Gastrocnemius medialis (tissue), 4 donors: ENCODE measurements around the gene CATSPERB. TPM values are rescaled to one million over a fixed set of nuclear protein-coding genes. Genes with fewer than 3 reads are reported as not detected.

Experiments used
- ATAC-seq, 2 donors: fragments of 150-250 bp; one replicate each; pipeline ENCODE4 v1.9.1; 2016
- DNase-seq, 2 donors: peaks; one replicate each; pipeline ENCODE4 v3.0.0-alpha.2; 2019
- H3K27ac ChIP-seq, 4 donors: fragments of 200-600 bp; sonication (generic); 1 replicate in 1 of 4; 2 replicates in 3 of 4; pipeline ENCODE4 v1.5.1; 2016 to 2018; ENCODE audit warnings: mild to moderate bottlenecking in 2 of 4, moderate library complexity in 1 of 4
- H3K27me3 ChIP-seq, 3 donors: fragments of 200-600 bp; sonication (generic) in 2 of 3; 1 replicate in 1 of 3; 2 replicates in 2 of 3; pipeline versions ENCODE4 v1.5.1 to v1.6.0; 2016 to 2019; ENCODE audit warnings: mild to moderate bottlenecking in 1 of 3, moderate library complexity in 1 of 3
- H3K36me3 ChIP-seq, 2 donors: fragments of 200-600 bp; sonication (generic) in 1 of 2; one replicate each; pipeline ENCODE4 v1.5.1; 2017 to 2018
- H3K4me1 ChIP-seq, 2 donors: fragments of 200-600 bp; sonication (generic) in 1 of 2; one replicate each; pipeline ENCODE4 v1.5.1; 2016 to 2017; ENCODE audit warnings: mild to moderate bottlenecking in 2 of 2
- H3K4me3 ChIP-seq, 4 donors: fragments of 200-600 bp; sonication (generic) in 3 of 4; 1 replicate in 1 of 4; 2 replicates in 3 of 4; pipeline ENCODE4 v1.5.1; 2016 to 2019; ENCODE audit warnings: mild to moderate bottlenecking in 2 of 4
- H3K9me3 ChIP-seq, 3 donors: fragments of 200-600 bp; sonication (generic) in 2 of 3; 1 replicate in 1 of 3; 2 replicates in 2 of 3; pipeline ENCODE4 v1.5.1; 2016 to 2019
- POLR2A ChIP-seq, 2 donors: fragments of 450-650 bp; IDR thresholded peaks; one replicate each; pipeline ENCODE4 v1.6.1; 2017; ENCODE audit warnings: antibody characterized with exemption in 2 of 2, mild to moderate bottlenecking in 2 of 2, moderate library complexity in 2 of 2
- in situ Hi-C, 4 donors: fragments of 200-750 bp; cut with MboI; loops; one replicate each; pipeline versions ENCODE4 v1.15.0 to v1.8.0; 2017; ENCODE audit warnings: low sequenced_read_pairs in 4 of 4
- intact Hi-C: fragments of 100-400 bp; cut with DNase I; formaldehyde crosslinking; loops from one replicate; pipeline ENCODE4 v1.15.1; 2023; ENCODE audit warnings: low total_unique reads
- total RNA-seq, 4 donors: library from RNA; depleted of rRNA; stranded (reverse); fragments of >200 nt; gene quantifications; one replicate each; pipeline versions ENCODE4 v1.1.0 to v1.2.3, GENCODE V29; 2016
- TF ChIP-seq, protein P1 (sequence below), 5 experiments: fragments of 450-650 bp in 3 of 5; fragments of 200-600 bp in 2 of 5; sonication (generic) in 2 of 5; IDR thresholded peaks in 4 of 5; conservative IDR thresholded peaks in 1 of 5; 1 replicate in 4 of 5; 2 replicates in 1 of 5; pipeline ENCODE4 v1.5.1; 2016 to 2019; ENCODE audit warnings: antibody characterized with exemption in 5 of 5, mild to moderate bottlenecking in 3 of 5, moderate library complexity in 3 of 5

The CATSPERB gene
- total RNA-seq, 4 donors from 2014 or later, result 0.20 to 0.24 TPM; not detected in 2

- no peak for DNase-seq
- in situ Hi-C loops (no loop called here), intact Hi-C loops (no loop called here)
- H3K4me3 ChIP-seq, result no peak overlapping the region
- no peaks in the 10 kb centered on the region for H3K9me3 ChIP-seq
- H3K36me3 ChIP-seq, result no peaks in the 10 kb centered on the region
- no peaks in the 10 kb centered on the region for H3K4me1 ChIP-seq
- TF ChIP-seq, protein P1, sequence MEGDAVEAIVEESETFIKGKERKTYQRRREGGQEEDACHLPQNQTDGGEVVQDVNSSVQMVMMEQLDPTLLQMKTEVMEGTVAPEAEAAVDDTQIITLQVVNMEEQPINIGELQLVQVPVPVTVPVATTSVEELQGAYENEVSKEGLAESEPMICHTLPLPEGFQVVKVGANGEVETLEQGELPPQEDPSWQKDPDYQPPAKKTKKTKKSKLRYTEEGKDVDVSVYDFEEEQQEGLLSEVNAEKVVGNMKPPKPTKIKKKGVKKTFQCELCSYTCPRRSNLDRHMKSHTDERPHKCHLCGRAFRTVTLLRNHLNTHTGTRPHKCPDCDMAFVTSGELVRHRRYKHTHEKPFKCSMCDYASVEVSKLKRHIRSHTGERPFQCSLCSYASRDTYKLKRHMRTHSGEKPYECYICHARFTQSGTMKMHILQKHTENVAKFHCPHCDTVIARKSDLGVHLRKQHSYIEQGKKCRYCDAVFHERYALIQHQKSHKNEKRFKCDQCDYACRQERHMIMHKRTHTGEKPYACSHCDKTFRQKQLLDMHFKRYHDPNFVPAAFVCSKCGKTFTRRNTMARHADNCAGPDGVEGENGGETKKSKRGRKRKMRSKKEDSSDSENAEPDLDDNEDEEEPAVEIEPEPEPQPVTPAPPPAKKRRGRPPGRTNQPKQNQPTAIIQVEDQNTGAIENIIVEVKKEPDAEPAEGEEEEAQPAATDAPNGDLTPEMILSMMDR (IDR thresholded peaks at IDR 0.05 in 4 of 5, conservative IDR thresholded peaks at IDR 0.05 in 1 of 5), result no peak
- no peak for TF ChIP-seq POLR2A (IDR thresholded peaks at IDR 0.05)
- H3K27ac ChIP-seq, result no peak overlapping the region
- no peaks in the 10 kb centered on the region for H3K27me3 ChIP-seq
- no peak for ATAC-seq
Measured at GRCh38 chr14:91722386-91722785, 9.5 kb downstream of the CATSPERB start.

- ATAC-seq, result no peak
- in situ Hi-C loops, result no loop called here
- DNase-seq, result no peak
Measured at GRCh38 chr14:91719839-91720238, 12.0 kb downstream of the CATSPERB start.

GRCh38 chr14:91716999-91717398, 14.9 kb downstream of the CATSPERB start:
- H3K27me3 ChIP-seq, result no peaks in the 10 kb centered on the region
- no peaks in the 10 kb centered on the region for H3K9me3 ChIP-seq
- in situ Hi-C loops, result no loop called here
- no peaks in the 10 kb centered on the region for H3K4me1 ChIP-seq
- no peak overlapping the region for H3K4me3 ChIP-seq
- DNase-seq (no peak), ATAC-seq (no peak)
- no peaks in the 10 kb centered on the region for H3K36me3 ChIP-seq
- no peak overlapping the region for H3K27ac ChIP-seq
- intact Hi-C loops, result no loop called here
- TF ChIP-seq, protein P1 (IDR thresholded peaks at IDR 0.05 in 4 of 5, conservative IDR thresholded peaks at IDR 0.05 in 1 of 5), result no peak

More at GRCh38 chr14:91719839-91720238, 12.0 kb downstream of the CATSPERB start:
- intact Hi-C loops, result no loop called here
- no peaks in the 10 kb centered on the region for H3K4me1 ChIP-seq
- H3K4me3 ChIP-seq, result no peak overlapping the region
- no peaks in the 10 kb centered on the region for H3K27me3 ChIP-seq
- no peaks in the 10 kb centered on the region for H3K36me3 ChIP-seq
- TF ChIP-seq, protein P1 (IDR thresholded peaks at IDR 0.05 in 4 of 5, conservative IDR thresholded peaks at IDR 0.05 in 1 of 5), result no peak
- no peak for TF ChIP-seq POLR2A (IDR thresholded peaks at IDR 0.05)
- no peak overlapping the region for H3K27ac ChIP-seq
- H3K9me3 ChIP-seq, result no peaks in the 10 kb centered on the region

DNA sequence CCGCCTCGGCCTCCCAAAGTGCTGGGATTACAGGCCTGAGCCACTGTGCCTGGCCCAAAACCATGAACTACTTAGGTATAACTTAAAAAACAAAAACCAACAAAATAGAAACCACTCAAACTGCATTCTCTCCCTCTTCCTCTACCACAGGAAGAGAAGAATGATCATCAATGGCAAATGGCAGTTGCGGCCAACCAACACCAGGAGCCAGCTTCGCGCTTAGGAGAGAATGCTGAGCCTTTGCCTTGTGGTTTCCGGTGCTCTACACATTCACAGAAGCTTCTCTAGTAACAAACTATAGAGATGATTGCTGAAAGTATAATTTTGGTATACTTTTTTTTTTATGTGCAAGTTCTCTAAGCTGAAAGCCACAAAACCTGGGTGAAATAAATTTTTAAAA, 17.1 kb downstream of the CATSPERB start:
- Histone ChIP-seq H3K4me3 (no peak overlapping the region), H3K4me1 (no peaks in the 10 kb centered on the region), H3K27ac (no peak overlapping the region), H3K9me3 (no peaks in the 10 kb centered on the region), H3K27me3 (no peaks in the 10 kb centered on the region), H3K36me3 (no peaks in the 10 kb centered on the region)
- ATAC-seq (no peak), DNase-seq (no peak)
- intact Hi-C loops, result no loop called here
- in situ Hi-C loops, result no loop called here
- no peak for TF ChIP-seq POLR2A (IDR thresholded peaks at IDR 0.05)

DNA sequence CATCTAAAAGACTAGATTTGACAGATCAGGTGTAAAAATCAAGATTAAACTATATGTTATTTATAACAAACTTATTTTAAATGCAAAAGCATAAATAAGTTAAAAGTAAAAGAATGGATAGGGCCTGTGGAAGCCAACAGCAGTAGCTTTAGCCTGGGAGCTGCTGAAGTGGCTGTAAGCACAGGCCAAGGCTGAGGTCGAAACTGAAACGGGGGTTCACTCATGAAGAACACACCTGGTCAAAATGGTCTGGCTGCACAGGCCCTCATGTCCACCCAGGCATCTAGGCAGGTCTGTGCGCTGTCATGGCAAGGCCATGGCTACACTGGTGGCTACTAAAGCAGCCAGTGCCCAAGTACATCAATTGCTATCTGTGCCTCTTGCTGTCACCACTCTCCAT, 23.1 kb downstream of the CATSPERB start:
- no peaks in the 10 kb centered on the region for H3K9me3 ChIP-seq
- no peak overlapping the region for H3K4me3 ChIP-seq
- ATAC-seq, result no peak
- intact Hi-C loops (no loop called here), in situ Hi-C loops (no loop called here)
- no peaks in the 10 kb centered on the region for H3K36me3 ChIP-seq
- DNase-seq, result no peak
- H3K4me1 ChIP-seq, result no peaks in the 10 kb centered on the region
- TF ChIP-seq, protein P1 (IDR thresholded peaks at IDR 0.05 in 4 of 5, conservative IDR thresholded peaks at IDR 0.05 in 1 of 5), result no peak
- no peak for TF ChIP-seq POLR2A (IDR thresholded peaks at IDR 0.05)
- H3K27me3 ChIP-seq, result no peaks in the 10 kb centered on the region
- no peak overlapping the region for H3K27ac ChIP-seq
